Activated naive CD8-positive, alpha-beta T cell (primary cell): ENCODE measurements around the gene SLC22A7.

ENCODE experiments used
- H3K27ac Mint-ChIP-seq: one replicate; pipeline ENCODE4 v1.8.0; 2021; ENCODE audit warnings: mixed read lengths
- H3K27me3 Mint-ChIP-seq: one replicate; pipeline ENCODE4 v1.8.0; 2021; ENCODE audit warnings: mixed read lengths
- H3K36me3 Mint-ChIP-seq: one replicate; pipeline ENCODE4 v1.8.0; 2021; ENCODE audit warnings: mixed read lengths
- H3K4me1 Mint-ChIP-seq: one replicate; pipeline ENCODE4 v1.8.0; 2021; ENCODE audit warnings: low read depth, mixed read lengths
- H3K4me3 Mint-ChIP-seq: one replicate; pipeline ENCODE4 v1.8.0; 2021; ENCODE audit warnings: mild to moderate bottlenecking, mixed read lengths
- H3K9me3 Mint-ChIP-seq: one replicate; pipeline ENCODE4 v1.8.0; 2021; ENCODE audit warnings: low read depth, mixed read lengths

SLC22A7 gene

DNA sequence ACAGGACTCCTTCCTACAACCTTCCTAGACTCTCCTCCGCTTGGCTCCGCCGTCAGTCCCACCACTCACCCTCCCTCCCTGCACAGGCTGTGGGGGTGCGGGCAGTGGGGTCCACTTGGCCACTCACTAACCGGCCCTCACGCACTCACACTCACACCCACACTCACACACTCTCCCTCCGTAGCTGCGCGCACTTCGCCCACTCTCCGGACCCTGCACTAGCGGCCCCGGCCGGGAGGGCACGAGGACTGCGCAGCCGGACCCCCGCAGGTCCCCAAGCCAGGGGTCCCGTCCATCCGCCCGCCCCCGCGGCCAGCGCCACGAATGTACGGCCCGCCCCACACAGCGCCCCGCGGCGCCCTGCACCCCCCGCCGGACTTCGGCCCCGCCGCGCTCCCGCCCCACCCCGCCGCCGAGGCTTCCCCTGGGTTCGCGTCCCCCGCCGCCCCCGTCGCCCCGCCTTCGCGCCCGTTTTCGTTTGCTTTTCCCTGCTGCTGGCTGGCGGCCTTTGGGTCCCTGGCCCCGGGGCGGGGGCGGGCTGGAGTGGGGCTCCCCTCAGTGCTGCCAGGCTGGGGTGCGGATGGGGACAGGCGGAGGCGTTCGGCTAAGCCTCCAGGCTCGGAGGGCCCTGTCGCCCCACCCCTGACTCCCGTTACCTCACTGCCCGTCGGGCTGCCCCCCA, 23.0 kb upstream of the SLC22A7 start:
- Mint-ChIP-seq H3K9me3 (no peaks in the 10 kb centered on the region), H3K36me3 (no peaks in the 10 kb centered on the region), H3K27me3 (peaks cover 3% of the 10 kb centered on the region), H3K4me3 (peak overlapping the region; percentile 86), H3K27ac (no peak overlapping the region), H3K4me1 (peaks cover 10% of the 10 kb centered on the region)

DNA sequence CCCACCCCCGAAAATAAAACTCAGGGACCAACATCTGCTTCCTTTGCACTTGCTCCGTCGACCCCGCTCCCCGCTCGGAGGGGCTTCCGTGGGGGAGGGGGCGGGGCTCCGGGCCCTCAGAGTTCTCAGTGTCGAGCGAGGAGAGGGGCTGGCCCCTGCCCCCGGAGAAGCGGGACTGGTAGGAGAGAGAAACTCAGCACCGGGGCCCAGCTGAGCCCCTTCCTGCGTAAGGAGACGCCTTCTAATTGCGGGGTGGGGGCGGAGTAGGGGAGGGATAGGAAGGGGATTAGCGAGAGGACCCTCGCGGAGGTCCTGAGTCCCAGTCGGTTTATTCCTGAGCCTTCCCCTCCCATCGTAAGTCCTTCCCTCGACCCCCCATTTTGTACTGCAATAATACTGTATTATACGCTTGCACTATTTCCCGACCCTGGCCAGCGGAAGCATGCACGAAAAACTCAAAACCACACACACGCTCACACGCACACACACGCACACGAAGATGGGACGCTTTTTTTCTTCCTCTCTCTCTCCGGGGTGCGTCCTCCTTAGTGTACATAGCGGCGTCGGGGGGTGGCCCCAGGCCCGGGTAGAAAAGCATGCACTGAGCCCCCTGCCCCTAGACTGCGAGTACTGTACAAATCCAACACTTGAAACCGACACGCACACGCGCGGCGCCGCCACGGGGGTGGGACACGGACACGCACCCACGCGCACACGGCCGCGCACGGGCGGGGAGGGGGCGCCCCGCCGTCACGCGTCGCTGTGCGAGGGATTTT, 22.1 kb upstream of the SLC22A7 start:
- Mint-ChIP-seq H3K27ac (peak overlapping the region; percentile 18), H3K36me3 (no peaks in the 10 kb centered on the region), H3K9me3 (no peaks in the 10 kb centered on the region), H3K4me3 (peak overlapping the region; percentile 86), H3K4me1 (peaks cover 7% of the 10 kb centered on the region), H3K27me3 (peaks cover 8% of the 10 kb centered on the region)

DNA sequence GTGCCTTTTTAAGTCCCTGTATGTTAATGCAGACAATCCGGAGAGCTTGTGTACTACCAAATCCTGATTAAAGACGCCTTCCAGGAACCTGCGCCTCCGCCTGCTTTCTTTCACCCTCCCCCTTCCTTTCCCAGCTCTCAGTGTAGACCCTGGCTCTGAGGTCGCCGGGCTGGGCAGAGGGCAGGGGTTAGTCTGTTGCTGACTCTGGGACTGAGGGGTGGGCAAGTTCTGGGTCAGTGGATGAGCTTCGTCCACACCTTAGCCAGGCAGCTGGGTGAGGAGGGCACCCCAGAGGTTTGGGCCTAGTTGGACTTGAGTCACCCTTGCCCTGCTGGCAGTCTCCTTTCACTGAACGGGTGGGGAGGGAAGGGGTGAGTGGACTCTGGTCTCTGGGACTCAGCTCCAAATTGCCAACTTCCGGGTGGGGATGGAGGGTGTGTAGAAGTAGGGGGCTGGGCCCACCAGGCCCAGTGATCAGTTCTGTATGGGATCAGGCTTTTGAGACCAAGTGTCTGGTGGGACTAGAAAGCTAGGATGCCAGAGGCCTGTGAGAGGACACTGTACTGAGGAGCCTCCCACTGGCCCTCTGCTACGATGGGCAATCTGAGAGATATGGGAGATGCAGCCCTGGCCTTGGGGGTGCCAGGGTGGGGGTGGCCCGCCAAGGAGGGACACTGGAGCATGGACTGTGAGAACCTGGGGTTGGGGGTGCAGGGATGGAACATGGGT, 21.3 kb upstream of the SLC22A7 start:
- peaks cover 6% of the 10 kb centered on the region for H3K4me1 Mint-ChIP-seq
- H3K36me3 Mint-ChIP-seq, result no peaks in the 10 kb centered on the region
- no peak overlapping the region for H3K27ac Mint-ChIP-seq
- H3K9me3 Mint-ChIP-seq, result no peaks in the 10 kb centered on the region
- H3K4me3 Mint-ChIP-seq, result peak overlapping the region; percentile 86
- peaks cover 10% of the 10 kb centered on the region for H3K27me3 Mint-ChIP-seq

DNA sequence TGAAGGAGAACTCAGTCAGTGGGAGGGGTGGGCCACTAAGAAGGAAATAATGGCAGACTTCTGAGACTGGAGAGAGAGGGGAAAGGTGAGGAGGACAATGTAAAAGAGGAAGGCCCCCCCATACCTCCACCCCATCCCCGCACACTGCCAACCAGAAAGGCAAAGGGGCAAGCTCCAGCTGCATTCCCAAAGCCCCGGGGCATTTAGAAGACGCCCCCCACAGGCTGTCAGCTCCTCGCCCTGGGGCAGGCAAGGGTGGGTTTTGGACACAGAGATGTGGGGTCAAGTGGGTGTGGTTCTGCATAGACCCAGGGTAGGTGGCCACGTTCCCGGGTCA, 20.8 kb upstream of the SLC22A7 start:
- Mint-ChIP-seq H3K36me3 (no peaks in the 10 kb centered on the region), H3K4me3 (peak overlapping the region; percentile 17), H3K4me1 (peaks cover 6% of the 10 kb centered on the region), H3K9me3 (no peaks in the 10 kb centered on the region), H3K27ac (no peak overlapping the region), H3K27me3 (peaks cover 10% of the 10 kb centered on the region)

DNA sequence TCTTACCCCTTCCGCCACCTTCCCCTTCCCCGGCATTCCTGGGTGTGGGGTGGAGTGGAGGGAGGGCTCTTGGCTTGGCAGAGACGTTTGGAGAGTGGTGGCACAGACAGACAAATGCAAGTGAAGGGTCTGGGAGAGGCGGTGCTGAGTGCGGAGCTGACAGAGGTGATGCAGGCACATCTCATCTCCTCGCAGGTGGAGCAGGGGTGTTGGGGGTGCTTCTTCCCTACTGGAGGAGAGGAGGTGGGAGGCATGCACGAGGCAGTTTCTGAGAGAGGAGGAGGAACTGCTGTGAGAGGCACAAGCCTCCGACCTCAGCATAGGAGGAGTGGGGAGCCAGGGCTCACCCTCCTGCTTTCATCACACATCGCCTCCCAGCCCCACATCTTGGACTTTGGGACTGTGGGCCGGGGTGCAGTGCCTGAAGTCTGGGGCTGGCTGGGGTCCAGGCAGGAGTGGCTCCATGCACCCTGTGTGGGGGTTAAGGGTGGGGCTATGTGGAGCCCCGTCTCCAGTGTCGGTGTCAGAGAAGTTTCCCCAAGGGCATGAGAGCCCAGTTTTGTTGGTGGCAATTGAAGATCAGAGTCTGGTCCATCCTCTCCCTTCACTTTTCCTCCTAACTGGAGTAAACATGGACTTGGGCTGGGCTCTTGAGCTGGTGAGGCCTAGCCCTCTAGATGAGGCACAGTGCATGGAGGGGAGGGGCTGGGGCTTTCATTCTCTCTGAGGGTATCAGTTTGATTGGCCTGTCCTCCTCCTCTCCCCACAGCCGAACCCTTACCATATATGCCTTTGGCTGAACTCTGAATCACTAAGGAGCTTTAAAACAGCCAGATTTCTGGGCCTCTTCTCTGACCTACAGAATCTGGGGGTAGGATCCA, 20.2 kb upstream of the SLC22A7 start:
- Mint-ChIP-seq H3K9me3 (no peaks in the 10 kb centered on the region), H3K4me1 (peaks cover 6% of the 10 kb centered on the region), H3K27me3 (peaks cover 10% of the 10 kb centered on the region), H3K4me3 (no peak overlapping the region), H3K27ac (no peak overlapping the region), H3K36me3 (no peaks in the 10 kb centered on the region)

DNA sequence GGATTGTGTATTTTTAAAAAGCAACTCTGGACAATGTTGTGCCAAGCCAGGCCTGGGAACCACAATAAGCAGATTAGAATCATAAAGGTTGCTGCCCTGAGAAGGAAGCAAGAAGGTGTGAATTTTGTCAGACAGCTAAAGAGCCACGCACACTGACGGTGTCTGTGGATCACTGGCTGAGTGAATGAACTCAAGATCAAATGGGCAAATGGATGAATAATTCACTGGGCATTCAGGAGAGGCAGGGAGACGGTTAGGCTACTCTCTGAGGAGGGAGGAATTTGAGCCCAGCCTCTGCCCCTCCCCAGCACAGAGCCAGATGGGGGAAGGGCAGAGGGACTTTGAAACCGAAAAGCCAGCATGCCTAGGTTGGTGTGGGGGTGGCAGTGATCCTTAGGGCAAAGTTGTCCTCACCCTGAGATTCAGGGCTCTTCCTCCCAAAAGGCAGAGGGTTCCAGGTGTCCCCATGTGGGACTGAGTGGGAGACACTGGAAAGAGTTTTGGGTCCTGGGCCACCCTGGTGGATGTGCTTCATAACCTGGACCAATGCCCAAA, 19.5 kb upstream of the SLC22A7 start:
- no peaks in the 10 kb centered on the region for H3K36me3 Mint-ChIP-seq
- H3K27ac Mint-ChIP-seq, result no peak overlapping the region
- H3K27me3 Mint-ChIP-seq, result peaks cover 10% of the 10 kb centered on the region
- peaks cover 6% of the 10 kb centered on the region for H3K4me1 Mint-ChIP-seq
- H3K4me3 Mint-ChIP-seq, result no peak overlapping the region
- H3K9me3 Mint-ChIP-seq, result no peaks in the 10 kb centered on the region

DNA sequence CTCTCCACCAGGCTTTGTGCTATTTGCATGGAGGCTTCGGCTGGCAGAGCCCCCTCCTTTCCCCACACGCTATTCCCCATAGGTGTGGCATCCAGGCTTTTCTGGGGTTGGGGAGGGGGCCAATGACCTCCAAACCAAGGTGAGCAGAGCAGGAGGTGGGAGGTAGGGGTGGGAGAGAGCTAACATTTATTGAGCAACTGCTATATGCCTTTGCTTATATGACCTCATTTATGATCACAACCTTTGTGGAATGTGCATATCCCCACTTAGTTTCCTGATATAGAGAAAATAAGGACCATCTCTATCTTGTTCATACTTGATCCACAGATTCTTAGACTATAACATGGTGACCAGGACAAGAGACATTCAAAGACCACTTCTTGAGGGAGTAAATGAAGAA, 17.8 kb upstream of the SLC22A7 start:
- H3K9me3 Mint-ChIP-seq, result no peaks in the 10 kb centered on the region
- H3K36me3 Mint-ChIP-seq, result no peaks in the 10 kb centered on the region
- H3K4me1 Mint-ChIP-seq, result peaks cover 4% of the 10 kb centered on the region
- H3K27me3 Mint-ChIP-seq, result peaks cover 10% of the 10 kb centered on the region
- H3K27ac Mint-ChIP-seq, result no peak overlapping the region
- H3K4me3 Mint-ChIP-seq, result no peak overlapping the region

DNA sequence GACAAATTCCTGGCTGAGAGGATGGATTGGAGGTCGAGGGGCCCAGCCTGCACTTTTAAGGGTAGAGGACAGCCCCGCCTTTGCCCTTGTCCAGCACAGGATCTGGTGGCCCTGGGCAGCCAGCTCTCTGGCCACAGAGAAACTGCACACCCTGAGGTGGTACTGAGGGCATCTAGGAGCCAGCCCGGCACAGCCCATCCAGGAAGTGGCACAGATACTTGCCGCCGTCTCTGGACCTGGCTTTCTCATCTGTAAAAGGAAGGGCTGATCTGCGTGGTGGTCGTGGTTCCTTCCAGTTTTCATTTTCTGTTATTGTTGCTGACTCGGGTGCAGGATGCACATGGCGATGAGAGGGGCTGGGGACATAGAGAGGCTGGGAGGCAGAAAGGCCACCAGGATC, 16.0 kb upstream of the SLC22A7 start:
- Mint-ChIP-seq H3K27me3 (peaks cover 14% of the 10 kb centered on the region), H3K4me3 (no peak overlapping the region)

DNA sequence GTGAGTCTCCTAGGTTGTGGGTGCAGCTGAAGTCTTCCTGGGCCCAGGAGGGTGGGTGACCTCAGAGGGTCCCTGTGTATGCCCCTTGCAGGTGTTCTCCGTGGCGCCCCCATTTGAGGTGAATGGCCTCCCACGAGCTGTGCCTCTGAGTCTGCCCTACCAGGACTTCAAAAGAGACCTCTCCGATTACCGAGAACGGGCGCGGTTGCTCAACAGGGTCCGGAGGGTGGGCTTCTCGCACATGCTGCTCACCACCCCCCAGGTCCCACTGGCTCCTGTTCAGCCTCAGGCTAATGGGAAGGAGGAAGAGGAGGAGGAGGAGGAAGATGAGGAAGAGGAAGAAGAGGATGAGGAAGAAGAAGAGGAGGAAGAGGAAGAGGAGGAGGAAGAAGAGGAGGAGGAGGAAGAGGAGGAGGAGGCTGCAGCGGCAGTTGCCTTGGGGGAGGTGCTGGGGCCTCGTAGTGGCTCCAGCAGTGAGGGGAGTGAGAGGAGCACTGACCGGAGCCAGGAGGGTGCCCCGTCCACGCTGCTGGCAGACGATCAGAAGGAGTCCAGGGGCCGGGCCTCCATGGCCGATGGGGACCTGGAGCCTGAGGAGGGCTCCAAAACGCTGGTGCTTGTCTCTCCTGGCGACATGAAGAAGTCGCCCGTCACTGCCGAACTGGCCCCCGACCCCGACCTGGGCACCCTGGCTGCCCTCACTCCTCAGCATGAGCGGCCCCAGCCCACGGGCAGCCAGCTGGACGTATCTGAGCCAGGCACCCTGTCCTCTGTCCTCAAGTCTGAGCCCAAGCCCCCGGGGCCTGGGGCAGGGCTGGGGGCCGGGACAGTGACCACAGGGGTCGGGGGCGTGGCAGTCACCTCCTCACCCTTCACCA, 15.2 kb upstream of the SLC22A7 start:
- peaks cover 12% of the 10 kb centered on the region for H3K27me3 Mint-ChIP-seq
- no peak overlapping the region for H3K27ac Mint-ChIP-seq
- no peaks in the 10 kb centered on the region for H3K9me3 Mint-ChIP-seq
- no peaks in the 10 kb centered on the region for H3K4me1 Mint-ChIP-seq
- no peak overlapping the region for H3K4me3 Mint-ChIP-seq
- no peaks in the 10 kb centered on the region for H3K36me3 Mint-ChIP-seq

More for the DNA sequence above, 16.0 kb upstream of the SLC22A7 start:
- Mint-ChIP-seq H3K4me1 (no peaks in the 10 kb centered on the region), H3K36me3 (no peaks in the 10 kb centered on the region), H3K9me3 (no peaks in the 10 kb centered on the region), H3K27ac (no peak overlapping the region)

DNA sequence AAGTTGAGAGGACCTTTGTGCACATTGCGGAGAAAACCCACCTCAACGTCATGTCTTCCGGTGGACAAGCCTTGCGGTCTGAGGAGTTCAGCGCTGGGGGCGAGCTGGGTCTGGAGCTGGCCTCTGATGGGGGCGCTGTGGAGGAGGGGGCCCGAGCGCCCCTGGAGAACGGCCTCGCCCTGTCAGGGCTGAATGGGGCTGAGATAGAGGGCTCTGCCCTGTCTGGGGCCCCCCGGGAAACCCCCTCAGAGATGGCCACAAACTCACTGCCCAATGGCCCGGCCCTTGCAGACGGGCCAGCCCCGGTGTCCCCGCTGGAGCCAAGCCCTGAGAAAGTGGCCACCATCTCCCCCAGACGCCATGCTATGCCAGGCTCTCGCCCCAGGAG, 14.6 kb upstream of the SLC22A7 start:
- Mint-ChIP-seq H3K36me3 (no peaks in the 10 kb centered on the region), H3K9me3 (no peaks in the 10 kb centered on the region), H3K27me3 (peaks cover 12% of the 10 kb centered on the region), H3K27ac (no peak overlapping the region), H3K4me1 (no peaks in the 10 kb centered on the region), H3K4me3 (no peak overlapping the region)

DNA sequence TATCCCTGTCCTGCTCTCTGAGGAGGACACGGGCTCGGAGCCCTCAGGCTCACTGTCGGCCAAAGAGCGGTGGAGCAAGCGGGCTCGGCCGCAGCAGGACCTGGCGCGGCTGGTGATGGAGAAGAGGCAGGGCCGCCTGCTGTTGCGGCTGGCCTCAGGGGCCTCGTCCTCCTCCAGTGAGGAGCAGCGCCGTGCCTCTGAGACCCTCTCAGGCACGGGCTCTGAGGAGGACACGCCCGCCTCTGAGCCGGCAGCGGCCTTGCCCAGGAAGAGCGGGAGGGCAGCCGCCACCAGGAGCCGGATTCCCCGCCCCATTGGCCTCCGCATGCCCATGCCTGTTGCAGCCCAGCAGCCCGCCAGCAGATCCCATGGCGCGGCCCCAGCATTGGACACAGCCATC, 14.2 kb upstream of the SLC22A7 start:
- Mint-ChIP-seq H3K36me3 (no peaks in the 10 kb centered on the region), H3K4me3 (no peak overlapping the region), H3K9me3 (no peaks in the 10 kb centered on the region), H3K4me1 (no peaks in the 10 kb centered on the region), H3K27ac (no peak overlapping the region), H3K27me3 (peaks cover 12% of the 10 kb centered on the region)

DNA sequence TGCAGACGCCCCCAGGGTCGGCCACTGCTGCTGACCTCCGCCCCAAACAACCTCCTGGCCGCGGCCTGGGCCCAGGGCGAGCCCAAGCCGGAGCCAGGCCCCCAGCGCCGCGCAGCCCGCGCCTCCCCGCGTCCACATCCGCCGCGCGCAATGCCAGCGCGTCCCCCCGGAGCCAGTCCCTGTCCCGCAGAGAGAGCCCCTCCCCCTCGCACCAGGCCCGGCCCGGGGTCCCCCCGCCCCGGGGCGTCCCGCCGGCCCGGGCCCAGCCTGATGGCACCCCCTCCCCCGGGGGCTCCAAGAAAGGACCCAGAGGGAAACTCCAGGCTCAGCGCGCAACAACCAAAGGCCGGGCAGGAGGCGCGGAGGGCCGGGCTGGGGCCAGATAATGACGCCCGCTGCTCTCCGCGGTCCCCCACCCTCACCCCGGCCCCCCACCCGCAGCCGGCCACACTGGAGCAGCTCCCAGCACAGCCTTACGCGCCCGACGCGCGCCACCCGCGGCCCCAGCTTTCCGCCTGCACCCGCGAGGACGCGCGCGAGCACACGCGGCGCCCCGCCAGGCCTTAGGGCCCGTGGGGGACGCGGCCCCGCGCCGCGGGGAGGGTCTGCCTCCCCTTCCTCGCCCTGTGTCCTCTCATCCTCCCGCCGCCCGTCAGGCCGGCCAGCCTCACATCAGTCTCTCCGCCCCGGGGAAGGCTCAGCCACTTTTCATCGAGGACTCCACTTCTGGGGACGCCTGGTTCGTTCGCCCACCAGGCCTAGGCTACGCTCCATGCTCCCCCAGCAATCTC, 12.9 kb upstream of the SLC22A7 start:
- no peak overlapping the region for H3K27ac Mint-ChIP-seq
- no peaks in the 10 kb centered on the region for H3K36me3 Mint-ChIP-seq
- H3K27me3 Mint-ChIP-seq, result peaks cover 12% of the 10 kb centered on the region
- no peaks in the 10 kb centered on the region for H3K4me1 Mint-ChIP-seq
- H3K4me3 Mint-ChIP-seq, result no peak overlapping the region
- no peaks in the 10 kb centered on the region for H3K9me3 Mint-ChIP-seq

DNA sequence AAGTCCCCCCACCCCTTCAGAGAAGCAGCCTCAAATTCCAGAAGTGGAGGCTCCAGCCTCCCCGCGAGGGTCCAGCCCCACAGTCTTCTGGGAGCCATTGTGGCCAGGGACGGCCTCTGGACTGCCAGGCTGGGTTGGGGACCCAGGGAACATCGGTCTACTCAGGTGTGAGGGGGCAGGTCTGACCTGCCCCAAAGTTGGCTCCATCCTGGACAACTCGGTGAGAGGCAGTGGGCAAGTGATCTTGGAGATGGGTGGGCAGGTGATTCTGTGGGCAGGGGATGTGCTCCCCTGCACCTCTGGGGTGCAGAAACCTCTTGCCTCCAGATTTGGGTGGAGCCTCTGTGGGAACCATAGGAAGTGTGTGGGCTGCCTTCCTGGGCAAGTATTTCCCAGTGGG, 12.2 kb upstream of the SLC22A7 start:
- Mint-ChIP-seq H3K9me3 (no peaks in the 10 kb centered on the region), H3K36me3 (no peaks in the 10 kb centered on the region), H3K4me3 (no peak overlapping the region), H3K27me3 (peaks cover 7% of the 10 kb centered on the region), H3K27ac (no peak overlapping the region), H3K4me1 (no peaks in the 10 kb centered on the region)
